Spleen (tissue), 11 donors: ENCODE measurements around the gene XDH. TPM values are rescaled to one million over a fixed set of nuclear protein-coding genes. Genes with fewer than 3 reads are reported as not detected.

Source experiments
- DNase-seq: peaks from one replicate; pipeline ENCODE4 v3.0.0-alpha.2; 2020
- H3K27ac ChIP-seq, 8 donors: fragments of 200-600 bp; sonication (generic) in 7 of 8; 1 replicate in 4 of 8; 2 replicates in 4 of 8; pipeline versions ENCODE4 v1.5.0 to v1.8.0; 2016 to 2021; ENCODE audit warnings: inconsistent platforms in 4 of 8, mild to moderate bottlenecking in 4 of 8, moderate library complexity in 1 of 8
- H3K27me3 ChIP-seq, 7 donors: fragments of 200-600 bp; sonication (generic) in 6 of 7; replicated peaks in 1 of 7; 1 replicate in 4 of 7; 2 replicates in 3 of 7; pipeline versions ENCODE4 v1.5.0 to v1.8.0; 2016 to 2021; ENCODE audit warnings: inconsistent platforms in 3 of 7, mild to moderate bottlenecking in 1 of 7
- H3K36me3 ChIP-seq, 6 donors: fragments of 200-600 bp; sonication (generic) in 5 of 6; 1 replicate in 4 of 6; 2 replicates in 2 of 6; pipeline versions ENCODE4 v1.5.0 to v1.8.0; 2016 to 2021; ENCODE audit warnings: inconsistent platforms in 2 of 6
- H3K4me1 ChIP-seq, 6 donors: fragments of 200-600 bp; sonication (generic) in 5 of 6; 1 replicate in 3 of 6; 2 replicates in 3 of 6; pipeline versions ENCODE4 v1.5.0 to v1.8.0; 2016 to 2021; ENCODE audit warnings: inconsistent platforms in 3 of 6
- H3K4me3 ChIP-seq, 8 donors: fragments of 200-600 bp; sonication (generic) in 7 of 8; 1 replicate in 4 of 8; 2 replicates in 4 of 8; pipeline versions ENCODE4 v1.5.0 to v1.8.0; 2016 to 2021; ENCODE audit warnings: inconsistent platforms in 4 of 8, mild to moderate bottlenecking in 4 of 8, moderate library complexity in 2 of 8
- H3K9me3 ChIP-seq, 8 donors: fragments of 200-600 bp; sonication (generic) in 7 of 8; 1 replicate in 4 of 8; 2 replicates in 4 of 8; pipeline versions ENCODE4 v1.5.0 to v1.8.0; 2016 to 2021; ENCODE audit warnings: inconsistent platforms in 4 of 8
- CTCF ChIP-seq, 11 experiments: fragments of 200-600 bp in 7 of 11; fragments of 450-650 bp in 4 of 11; sonication (generic) in 4 of 11; IDR thresholded peaks in 8 of 11; conservative IDR thresholded peaks in 3 of 11; 1 replicate in 7 of 11; 2 replicates in 4 of 11; pipeline versions ENCODE4 v1.4.0 to v1.8.0; 2016 to 2021; ENCODE audit warnings: antibody characterized with exemption in 11 of 11, inconsistent platforms in 4 of 11, mild to moderate bottlenecking in 1 of 11
- POLR2A ChIP-seq, 3 donors: fragments of 450-650 bp; IDR thresholded peaks; one replicate each; pipeline ENCODE4 v1.5.1; 2017; ENCODE audit warnings: antibody characterized with exemption in 3 of 3, mild to moderate bottlenecking in 1 of 3
- POLR2AphosphoS5 ChIP-seq, 3 donors: sonication (generic); formaldehyde crosslinking; IDR thresholded peaks; one replicate each; pipeline ENCODE4 v1.5.1; 2017; ENCODE audit warnings: antibody characterized with exemption in 3 of 3
- WGBS, 5 donors: extraction: QIAGEN DNeasy Blood & Tissue Kit in 3 of 5; methylation state at CpG; one replicate each; pipeline versions ENCODE4 v1.1.5 to v1.1.7; 2013 to 2018; 5-methylcytosine and 5-hydroxymethylcytosine counted together
- intact Hi-C: fragments of 100-400 bp; cut with DNase I; formaldehyde crosslinking; loops from one replicate; pipeline ENCODE4 v1.15.0; 2023; ENCODE audit warnings: low total_unique reads
- polyA plus RNA-seq, 3 donors: library from polyadenylated mRNA; stranded (reverse); fragments of 200-250 nt; gene quantifications; one replicate each; pipeline ENCODE4 v1.2.1, GENCODE V29; 2013
- total RNA-seq, 7 donors: library from RNA; depleted of rRNA in 3 of 7; stranded (reverse); fragments of >200 nt in 3 of 7; fragmentation: NEBNext Ultra II Directional in 4 of 7; extraction: Animal tissue kit (Norgen Biotek cat#: 25700) in 4 of 7; gene quantifications; one replicate each; pipeline versions ENCODE4 v1.1.0 to v1.2.1, GENCODE V29; 2016 to 2021
- donor health status: healthy with polysubstance abuse.
- donor health status: DM: no; HTN: no; CAD: no; lungs with moderate emphysema.
- donor health status: DM: no; HTN: no; CAD: no.
- donor health status: Bipolar disorder and iron deficiency.
- donor health status: healthy.
- donor health status: DM: no; HTN: no; CAD: no.
- donor health status: DM: yes; HTN: yes; CAD: no.

The XDH gene
- total and polyA plus RNA-seq, 10 donors, result 0.02 TPM; not detected in 9

DNA sequence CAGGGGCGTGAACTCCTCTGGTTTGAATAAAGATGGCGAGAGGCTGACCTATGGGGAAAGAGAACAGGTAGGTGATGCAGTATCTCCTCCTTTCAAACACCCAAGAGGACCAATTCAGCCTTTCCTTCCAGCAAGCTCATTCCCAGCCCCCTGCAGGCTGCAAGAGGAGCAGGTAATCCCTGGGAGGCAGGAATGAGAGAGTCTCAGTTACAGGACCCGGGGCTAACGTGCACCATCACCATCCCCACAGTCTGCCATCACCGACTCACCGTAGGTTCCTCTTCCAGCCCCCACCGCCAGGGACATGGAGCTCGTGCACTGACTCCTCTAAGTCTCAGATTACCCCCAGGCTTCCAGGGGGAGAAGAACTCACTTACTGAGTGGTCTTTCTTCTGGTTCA is 26.7 kb downstream of the XDH start:
- TF ChIP-seq POLR2A (IDR thresholded peaks at IDR 0.05) (no peak), POLR2AphosphoS5 (IDR thresholded peaks at IDR 0.05) (no peak), CTCF (IDR thresholded peaks at IDR 0.05 in 8 of 11, conservative IDR thresholded peaks at IDR 0.05 in 3 of 11) (no peak)

DNA sequence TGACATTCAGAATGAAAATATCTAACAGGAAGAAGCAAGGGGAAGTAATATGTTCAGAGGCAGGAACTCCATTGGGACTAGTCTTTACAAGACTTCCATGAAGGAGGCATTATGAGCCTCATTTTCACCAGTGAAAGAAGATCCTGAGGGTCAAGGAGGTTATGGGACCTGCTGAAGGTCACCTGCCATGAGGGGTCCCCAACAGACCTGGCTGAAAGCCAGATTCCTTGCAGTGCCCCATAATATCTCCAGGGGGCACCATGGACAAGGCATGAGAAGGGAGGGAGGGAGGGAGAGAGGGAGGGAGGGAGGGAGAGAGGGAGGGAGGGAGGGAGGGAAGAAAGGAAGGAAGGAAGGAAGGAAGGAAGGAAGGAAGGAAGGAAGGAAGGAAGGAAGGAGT is 27.9 kb downstream of the XDH start:
- TF ChIP-seq POLR2AphosphoS5 (IDR thresholded peaks at IDR 0.05) (no peak), POLR2A (IDR thresholded peaks at IDR 0.05) (no peak), CTCF (IDR thresholded peaks at IDR 0.05 in 8 of 11, conservative IDR thresholded peaks at IDR 0.05 in 3 of 11) (no peak)
- intact Hi-C loops, result no loop called here
- no peak overlapping the region for H3K27ac ChIP-seq
- H3K4me3 ChIP-seq, result no peak overlapping the region
- H3K27me3 ChIP-seq, result peaks cover 0 to 13% (median 0%) of the 10 kb centered on the region in 7 donors
- no peaks in the 10 kb centered on the region for H3K36me3 ChIP-seq
- H3K9me3 ChIP-seq, result no peaks in the 10 kb centered on the region
- DNase-seq, result no peak
- H3K4me1 ChIP-seq, result no peaks in the 10 kb centered on the region

More for the DNA sequence above, 26.7 kb downstream of the XDH start:
- Histone ChIP-seq H3K27me3 (peaks cover 0 to 13% (median 0%) of the 10 kb centered on the region in 7 donors), H3K27ac (no peak overlapping the region), H3K4me3 (no peak overlapping the region), H3K4me1 (no peaks in the 10 kb centered on the region), H3K9me3 (no peaks in the 10 kb centered on the region), H3K36me3 (no peaks in the 10 kb centered on the region)
- no peak for DNase-seq
- intact Hi-C loops, result no loop called here
- WGBS, 5 donors, result 76 to 87% (median 80%) methylated on average over 8 of the region's 8 CpGs

GRCh38 chr2:31386172-31386571 is 28.4 kb downstream of the XDH start:
- H3K27ac ChIP-seq, result no peak overlapping the region
- no peak overlapping the region for H3K4me3 ChIP-seq
- WGBS, 5 donors, result 90 to 94% (median 91%) methylated on average over 7 of the region's 7 CpGs
- H3K4me1 ChIP-seq, result no peaks in the 10 kb centered on the region
- H3K9me3 ChIP-seq, result no peaks in the 10 kb centered on the region
- DNase-seq, result no peak
- intact Hi-C loops, result no loop called here
- H3K36me3 ChIP-seq, result no peaks in the 10 kb centered on the region
- H3K27me3 ChIP-seq, result peaks cover 0 to 13% (median 0%) of the 10 kb centered on the region in 7 donors
- no peak for TF ChIP-seq POLR2AphosphoS5 (IDR thresholded peaks at IDR 0.05)
- TF ChIP-seq CTCF (IDR thresholded peaks at IDR 0.05 in 8 of 11, conservative IDR thresholded peaks at IDR 0.05 in 3 of 11), result no peak
- TF ChIP-seq POLR2A (IDR thresholded peaks at IDR 0.05), result no peak

GRCh38 chr2:31384771-31385276 is 29.7 kb downstream of the XDH start:
- no peaks in the 10 kb centered on the region for H3K4me1 ChIP-seq
- H3K4me3 ChIP-seq, result no peak overlapping the region
- no peaks in the 10 kb centered on the region for H3K36me3 ChIP-seq
- no peak for TF ChIP-seq POLR2A (IDR thresholded peaks at IDR 0.05)
- no peak for TF ChIP-seq POLR2AphosphoS5 (IDR thresholded peaks at IDR 0.05)
- TF ChIP-seq CTCF (IDR thresholded peaks at IDR 0.05 in 8 of 11, conservative IDR thresholded peaks at IDR 0.05 in 3 of 11), result no peak
- intact Hi-C loops, result no loop called here
- WGBS, 5 donors, result 58 to 83% (median 64%) methylated on average over 3 of the region's 3 CpGs
- H3K27ac ChIP-seq, result no peak overlapping the region
- H3K27me3 ChIP-seq, result peaks cover 0 to 13% (median 0%) of the 10 kb centered on the region in 7 donors
- DNase-seq, result no peak
- no peaks in the 10 kb centered on the region for H3K9me3 ChIP-seq
